ENCODE measurements around the gene RAB26.
"Not testable (repeated sequence)": the region's sequence is repeated elsewhere in the genome, so short reads cannot be mapped to it uniquely, and the experiment has no call there.

Gene RAB26, protein sequence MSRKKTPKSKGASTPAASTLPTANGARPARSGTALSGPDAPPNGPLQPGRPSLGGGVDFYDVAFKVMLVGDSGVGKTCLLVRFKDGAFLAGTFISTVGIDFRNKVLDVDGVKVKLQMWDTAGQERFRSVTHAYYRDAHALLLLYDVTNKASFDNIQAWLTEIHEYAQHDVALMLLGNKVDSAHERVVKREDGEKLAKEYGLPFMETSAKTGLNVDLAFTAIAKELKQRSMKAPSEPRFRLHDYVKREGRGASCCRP

DNA sequence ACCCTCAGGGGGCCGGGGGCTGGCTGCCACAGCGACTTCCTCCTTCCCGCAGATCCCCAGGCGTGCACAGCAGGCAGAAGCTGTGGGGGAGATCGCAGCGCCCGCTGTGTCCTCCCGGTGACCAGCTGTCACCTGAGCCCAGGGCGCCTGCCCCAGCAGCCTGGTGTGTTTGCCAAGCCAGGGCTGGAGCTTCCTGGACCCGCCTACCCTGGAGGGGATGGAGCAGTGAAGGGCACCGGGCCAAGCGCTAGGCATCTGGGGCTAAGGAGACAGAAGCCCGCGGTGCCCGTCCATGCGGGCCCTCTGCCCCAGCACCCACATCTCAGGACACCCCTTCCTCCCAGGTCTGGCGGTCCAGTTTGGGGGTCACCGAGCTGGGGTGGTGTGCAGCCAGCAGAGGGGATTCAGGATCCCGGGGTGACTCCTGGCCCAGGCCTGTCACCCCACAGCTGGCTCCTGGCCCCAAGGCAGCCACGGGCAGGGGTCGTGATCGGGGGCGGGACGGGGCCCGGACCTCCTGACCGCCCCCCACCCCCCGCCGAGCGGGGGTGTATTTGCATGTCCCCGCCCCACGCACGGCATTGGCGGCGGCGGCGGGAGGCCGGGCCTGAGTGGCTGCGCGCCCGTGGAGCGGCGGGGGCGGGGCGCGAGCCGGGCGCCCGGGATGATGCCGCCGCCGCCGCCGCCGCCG, at the start of gene RAB26:
TSS of gene RAB26 (plus strand) at position 645 of the 691 bp plus-strand sequence. CDS start 159 bp downstream, outside the sequence.
- Histone ChIP-seq H3K4me3 (peak within 1 kb of the TSS; percentile 84), H3K27ac (no peak within 1 kb of the TSS), H3K9me3 (ENCODE audit: low read depth, low read length) (no peaks in the 10 kb centered on the region), H3K36me3 (ENCODE audit: insufficient read depth, low read length) (peaks cover 14% of the 10 kb centered on the region), H3K9ac (ENCODE audit: insufficient read length) (peak within 1 kb of the TSS; percentile 62)
- TF ChIP-seq EZH2 (IDR thresholded peaks at IDR 0.05) (no peak), FOXP2 (optimal IDR thresholded peaks at IDR 0.05; ENCODE audit: control extremely low read depth, extremely low read length, insufficient read depth) (no peak), POLR2AphosphoS5 (IDR thresholded peaks at IDR 0.05; ENCODE audit: borderline replicate concordance, low read depth, low read length) (no peak)
- DNase-seq (ENCODE audit: low read depth, low spot score), result no peak

GRCh38 chr16:2101581-2101980, 46.8 kb upstream of the RAB26 start:
- DNase-seq (ENCODE audit: low read depth, low spot score); H3K27ac ChIP-seq; H3K36me3 ChIP-seq (ENCODE audit: insufficient read depth, low read length); H3K9ac ChIP-seq (ENCODE audit: insufficient read length); H3K9me3 ChIP-seq (ENCODE audit: low read depth, low read length); H3K4me3 ChIP-seq: not testable (repeated sequence)

GRCh38 chr16:2102471-2102870, 46.0 kb upstream of the RAB26 start:
- Histone ChIP-seq H3K27ac (no peak overlapping the region), H3K36me3 (ENCODE audit: insufficient read depth, low read length) (no peaks in the 10 kb centered on the region; the same call in 1 of the 2 replicates), H3K9ac (ENCODE audit: insufficient read length) (no peak overlapping the region), H3K9me3 (ENCODE audit: low read depth, low read length) (no peaks in the 10 kb centered on the region), H3K4me3 (no peak overlapping the region)
- DNase-seq (ENCODE audit: low read depth, low spot score), result no peak
- no peak for TF ChIP-seq FOXP2 (optimal IDR thresholded peaks at IDR 0.05; ENCODE audit: control extremely low read depth, extremely low read length, insufficient read depth)

- not testable (repeated sequence) for H3K9ac ChIP-seq (ENCODE audit: insufficient read length); H3K36me3 ChIP-seq (ENCODE audit: insufficient read depth, low read length); DNase-seq (ENCODE audit: low read depth, low spot score); H3K9me3 ChIP-seq (ENCODE audit: low read depth, low read length); H3K4me3 ChIP-seq; H3K27ac ChIP-seq
Measured at GRCh38 chr16:2104464-2104863, 44.0 kb upstream of the RAB26 start.

DNA sequence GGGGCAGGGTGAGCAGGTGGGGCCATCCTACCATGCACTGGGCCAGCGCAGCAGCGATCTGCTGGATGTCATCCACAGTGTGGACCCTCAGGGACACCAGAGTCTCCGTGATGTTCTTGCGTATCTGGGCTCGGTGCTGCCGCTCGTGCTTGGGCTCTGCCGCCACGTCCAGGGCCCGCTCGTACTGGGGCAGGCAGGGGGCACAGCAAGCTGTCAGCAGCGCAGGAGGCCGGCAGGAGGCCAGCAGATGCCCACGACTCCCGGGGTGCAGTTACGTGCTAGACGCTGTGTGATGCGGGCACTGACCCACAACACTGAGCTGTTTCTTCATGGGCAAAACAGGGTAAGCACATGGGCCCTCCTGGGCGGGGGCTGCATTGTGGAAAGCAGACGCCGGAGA, 43.1 kb upstream of the RAB26 start:
- not testable (repeated sequence) for H3K36me3 ChIP-seq (ENCODE audit: insufficient read depth, low read length); DNase-seq (ENCODE audit: low read depth, low spot score); H3K9ac ChIP-seq (ENCODE audit: insufficient read length); H3K27ac ChIP-seq; H3K4me3 ChIP-seq; H3K9me3 ChIP-seq (ENCODE audit: low read depth, low read length)

- not testable (repeated sequence) for H3K4me3 ChIP-seq; H3K9me3 ChIP-seq (ENCODE audit: low read depth, low read length); H3K9ac ChIP-seq (ENCODE audit: insufficient read length); H3K36me3 ChIP-seq (ENCODE audit: insufficient read depth, low read length); DNase-seq (ENCODE audit: low read depth, low spot score); H3K27ac ChIP-seq
Measured at GRCh38 chr16:2105769-2106168, 42.7 kb upstream of the RAB26 start.

GRCh38 chr16:2106211-2106610, 42.2 kb upstream of the RAB26 start:
- H3K36me3 ChIP-seq (ENCODE audit: insufficient read depth, low read length); DNase-seq (ENCODE audit: low read depth, low spot score); H3K9me3 ChIP-seq (ENCODE audit: low read depth, low read length): not testable (repeated sequence)

GRCh38 chr16:2107121-2107790, 41.2 kb upstream of the RAB26 start:
- not testable (repeated sequence) for DNase-seq (ENCODE audit: low read depth, low spot score); H3K27ac ChIP-seq; H3K36me3 ChIP-seq (ENCODE audit: insufficient read depth, low read length); H3K4me3 ChIP-seq; H3K9ac ChIP-seq (ENCODE audit: insufficient read length); H3K9me3 ChIP-seq (ENCODE audit: low read depth, low read length)

More at GRCh38 chr16:2106211-2106610, 42.2 kb upstream of the RAB26 start:
- not testable (repeated sequence) for H3K9ac ChIP-seq (ENCODE audit: insufficient read length); H3K27ac ChIP-seq; H3K4me3 ChIP-seq

DNA sequence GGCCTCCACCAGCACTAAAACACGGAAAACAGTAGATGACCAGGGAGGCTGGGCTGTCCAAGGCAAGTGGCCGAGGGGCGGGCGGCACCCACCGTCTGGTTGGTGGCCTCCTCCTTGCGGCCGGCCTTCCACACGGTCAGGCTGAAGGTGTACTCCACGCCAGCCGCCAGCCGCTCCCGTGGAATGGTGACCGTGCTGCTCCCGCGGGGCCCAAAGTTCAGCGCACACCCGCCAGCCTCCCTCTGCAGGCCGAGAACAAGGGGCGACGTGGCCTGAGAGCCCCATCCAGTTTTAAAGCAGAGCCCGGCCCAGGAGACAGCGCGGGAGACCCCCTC, 40.7 kb upstream of the RAB26 start:
- not testable (repeated sequence) for H3K36me3 ChIP-seq (ENCODE audit: insufficient read depth, low read length); H3K27ac ChIP-seq; H3K9me3 ChIP-seq (ENCODE audit: low read depth, low read length); DNase-seq (ENCODE audit: low read depth, low spot score); H3K4me3 ChIP-seq; H3K9ac ChIP-seq (ENCODE audit: insufficient read length)

- not testable (repeated sequence) for H3K9ac ChIP-seq (ENCODE audit: insufficient read length); H3K4me3 ChIP-seq; H3K9me3 ChIP-seq (ENCODE audit: low read depth, low read length); DNase-seq (ENCODE audit: low read depth, low spot score); H3K27ac ChIP-seq; H3K36me3 ChIP-seq (ENCODE audit: insufficient read depth, low read length)
Measured at GRCh38 chr16:2108446-2109270, 39.8 kb upstream of the RAB26 start.

- H3K4me3 ChIP-seq; H3K36me3 ChIP-seq (ENCODE audit: insufficient read depth, low read length); H3K9ac ChIP-seq (ENCODE audit: insufficient read length); H3K27ac ChIP-seq; H3K9me3 ChIP-seq (ENCODE audit: low read depth, low read length); DNase-seq (ENCODE audit: low read depth, low spot score): not testable (repeated sequence)
Measured at GRCh38 chr16:2109271-2109580, 39.2 kb upstream of the RAB26 start.

- not testable (repeated sequence) for H3K9ac ChIP-seq (ENCODE audit: insufficient read length); H3K9me3 ChIP-seq (ENCODE audit: low read depth, low read length); H3K4me3 ChIP-seq; DNase-seq (ENCODE audit: low read depth, low spot score); H3K36me3 ChIP-seq (ENCODE audit: insufficient read depth, low read length); H3K27ac ChIP-seq
Measured at GRCh38 chr16:2109872-2110271, 38.6 kb upstream of the RAB26 start.

DNA sequence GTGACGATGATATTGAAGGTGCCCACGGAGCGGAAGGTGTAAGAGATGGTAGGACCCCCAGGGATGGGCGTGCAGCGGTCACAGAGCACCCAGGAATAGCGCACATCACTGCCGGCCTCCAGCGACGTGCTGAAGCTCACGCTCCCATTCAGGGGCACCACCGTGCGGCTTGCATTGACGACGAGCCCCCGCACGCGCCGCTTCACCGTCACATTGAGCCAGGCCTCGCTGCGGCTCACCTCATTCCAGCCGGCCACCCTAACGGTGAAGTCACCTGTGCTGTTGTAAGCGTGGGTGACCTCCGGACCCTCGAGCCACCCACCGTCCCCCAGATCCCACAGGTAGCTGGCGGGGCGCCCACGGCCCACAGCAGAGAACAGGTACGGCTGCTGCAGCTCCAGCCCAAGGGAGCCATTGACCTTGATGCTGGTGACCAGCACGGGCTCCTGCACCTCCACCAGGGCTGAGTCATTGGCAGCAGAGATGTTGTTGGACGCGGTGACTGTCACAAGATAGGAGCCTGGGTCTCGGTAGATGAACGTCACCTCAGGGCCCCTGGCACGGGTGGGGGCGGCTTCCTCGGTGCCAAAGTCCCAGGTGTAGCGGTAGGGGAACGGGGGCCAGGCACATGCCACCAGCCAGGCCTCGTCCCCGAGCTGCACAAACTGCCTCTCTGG, 38.0 kb upstream of the RAB26 start:
- not testable (repeated sequence) for H3K27ac ChIP-seq; H3K9me3 ChIP-seq (ENCODE audit: low read depth, low read length); H3K36me3 ChIP-seq (ENCODE audit: insufficient read depth, low read length); H3K4me3 ChIP-seq; DNase-seq (ENCODE audit: low read depth, low spot score); H3K9ac ChIP-seq (ENCODE audit: insufficient read length)
